Chondrocyte (in vitro differentiated cells): Measurements from ENCODE around the gene SPEM2. TPM values are rescaled to one million over a fixed set of nuclear protein-coding genes. Genes with fewer than 3 reads are reported as not detected.

Source experiments
- DNase-seq: peaks from one replicate; pipeline ENCODE4 v3.0.0; 2021; ENCODE audit warnings: mixed read lengths, low spot score
- H3K27ac Mint-ChIP-seq: one replicate; pipeline ENCODE4 v1.8.0; 2021; ENCODE audit warnings: mild to moderate bottlenecking, moderate library complexity, mixed read lengths; ENCODE audit not compliant: unreplicated experiment
- H3K27me3 Mint-ChIP-seq: 2 replicates; pipeline ENCODE4 v1.8.0; 2021; ENCODE audit warnings: low read depth, mixed read lengths
- H3K36me3 Mint-ChIP-seq: 2 replicates; pipeline ENCODE4 v1.8.0; 2021; ENCODE audit warnings: low read depth, mixed read lengths
- H3K4me1 Mint-ChIP-seq: 2 replicates; pipeline ENCODE4 v1.8.0; 2021; ENCODE audit warnings: low read depth, mild to moderate bottlenecking, mixed read lengths
- H3K4me3 Mint-ChIP-seq: one replicate; pipeline ENCODE4 v1.8.0; 2021; ENCODE audit warnings: mild to moderate bottlenecking, moderate library complexity, mixed read lengths; ENCODE audit not compliant: unreplicated experiment
- H3K9me3 Mint-ChIP-seq: 2 replicates; pipeline ENCODE4 v1.8.0; 2021; ENCODE audit warnings: low read depth, mixed read lengths
- total RNA-seq: library from RNA; stranded (reverse); gene quantifications from 3 replicates; pipeline ENCODE4 v1.2.1, GENCODE V29; 2021
- TF ChIP-seq, protein P1 (sequence below): fragments of 200-600 bp; sonication (generic); IDR thresholded peaks from 2 replicates; pipeline ENCODE4 v1.5.0; 2021; ENCODE audit warnings: antibody characterized with exemption, mild to moderate bottlenecking, moderate library complexity

Gene SPEM2
- total RNA-seq, 1 donor from 2014 or later, result not detected

DNA sequence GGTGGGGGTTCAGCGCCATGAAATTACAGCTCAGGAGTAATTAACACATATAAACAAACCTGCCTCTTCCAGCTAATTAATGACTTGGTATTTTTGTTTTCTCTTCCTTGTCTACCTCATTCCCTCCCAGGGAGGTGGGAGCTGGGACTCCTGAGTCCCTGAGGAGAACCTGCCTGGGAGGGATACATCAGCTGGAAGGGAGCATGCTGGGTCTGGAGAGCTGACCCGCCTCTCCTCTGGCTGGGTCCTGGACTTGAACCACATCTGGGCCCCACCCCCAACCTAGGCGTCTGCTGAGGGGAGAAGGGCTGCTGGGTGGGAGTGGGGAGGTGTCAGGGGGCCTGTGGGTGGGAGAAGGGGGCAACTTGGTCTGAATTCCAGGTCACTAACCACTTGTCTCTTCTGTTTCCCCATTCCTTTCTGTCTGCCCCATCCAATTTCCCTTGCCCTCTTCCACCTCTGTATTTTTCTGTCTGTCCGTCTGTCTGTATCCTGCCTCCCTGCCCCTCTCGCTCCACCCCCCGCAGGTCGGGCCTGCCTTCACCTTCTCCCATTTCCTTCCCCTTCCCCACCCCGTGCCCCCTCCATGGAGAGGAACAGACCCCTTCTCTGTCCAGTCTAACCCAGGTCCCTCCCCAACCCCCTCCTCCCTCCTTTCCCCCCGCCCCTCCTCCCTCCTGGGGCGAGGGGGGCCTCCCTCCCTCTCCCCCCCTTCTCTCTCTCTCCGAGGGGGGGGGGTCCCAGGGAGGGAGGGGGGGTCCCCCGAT lies 17.7 kb upstream of the SPEM2 start, which contains the start of gene NLGN2:
Gene NLGN2 (plus strand): TSS at position 361 of the 767 bp plus-strand sequence. CDS start 411 bp downstream, outside the sequence.
- no peak for DNase-seq
- peak within 1 kb of the TSS; percentile 54 for H3K27ac Mint-ChIP-seq
- no peak within 1 kb of the TSS for H3K4me3 Mint-ChIP-seq
- TF ChIP-seq, protein P1, sequence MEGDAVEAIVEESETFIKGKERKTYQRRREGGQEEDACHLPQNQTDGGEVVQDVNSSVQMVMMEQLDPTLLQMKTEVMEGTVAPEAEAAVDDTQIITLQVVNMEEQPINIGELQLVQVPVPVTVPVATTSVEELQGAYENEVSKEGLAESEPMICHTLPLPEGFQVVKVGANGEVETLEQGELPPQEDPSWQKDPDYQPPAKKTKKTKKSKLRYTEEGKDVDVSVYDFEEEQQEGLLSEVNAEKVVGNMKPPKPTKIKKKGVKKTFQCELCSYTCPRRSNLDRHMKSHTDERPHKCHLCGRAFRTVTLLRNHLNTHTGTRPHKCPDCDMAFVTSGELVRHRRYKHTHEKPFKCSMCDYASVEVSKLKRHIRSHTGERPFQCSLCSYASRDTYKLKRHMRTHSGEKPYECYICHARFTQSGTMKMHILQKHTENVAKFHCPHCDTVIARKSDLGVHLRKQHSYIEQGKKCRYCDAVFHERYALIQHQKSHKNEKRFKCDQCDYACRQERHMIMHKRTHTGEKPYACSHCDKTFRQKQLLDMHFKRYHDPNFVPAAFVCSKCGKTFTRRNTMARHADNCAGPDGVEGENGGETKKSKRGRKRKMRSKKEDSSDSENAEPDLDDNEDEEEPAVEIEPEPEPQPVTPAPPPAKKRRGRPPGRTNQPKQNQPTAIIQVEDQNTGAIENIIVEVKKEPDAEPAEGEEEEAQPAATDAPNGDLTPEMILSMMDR, result no peak
- H3K4me1 Mint-ChIP-seq, result peaks cover 24% of the 10 kb centered on the region
- H3K9me3 Mint-ChIP-seq, result no peaks in the 10 kb centered on the region
- H3K27me3 Mint-ChIP-seq, result no peaks in the 10 kb centered on the region
- peaks cover 21% of the 10 kb centered on the region for H3K36me3 Mint-ChIP-seq

DNA sequence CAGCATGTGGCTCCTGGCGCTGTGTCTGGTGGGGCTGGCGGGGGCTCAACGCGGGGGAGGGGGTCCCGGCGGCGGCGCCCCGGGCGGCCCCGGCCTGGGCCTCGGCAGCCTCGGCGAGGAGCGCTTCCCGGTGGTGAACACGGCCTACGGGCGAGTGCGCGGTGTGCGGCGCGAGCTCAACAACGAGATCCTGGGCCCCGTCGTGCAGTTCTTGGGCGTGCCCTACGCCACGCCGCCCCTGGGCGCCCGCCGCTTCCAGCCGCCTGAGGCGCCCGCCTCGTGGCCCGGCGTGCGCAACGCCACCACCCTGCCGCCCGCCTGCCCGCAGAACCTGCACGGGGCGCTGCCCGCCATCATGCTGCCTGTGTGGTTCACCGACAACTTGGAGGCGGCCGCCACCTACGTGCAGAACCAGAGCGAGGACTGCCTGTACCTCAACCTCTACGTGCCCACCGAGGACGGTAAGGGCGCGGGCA lies 17.1 kb upstream of the SPEM2 start:
- Mint-ChIP-seq H3K27ac (no peak overlapping the region), H3K4me1 (peaks cover 17% of the 10 kb centered on the region), H3K4me3 (no peak overlapping the region), H3K36me3 (peaks cover 23% of the 10 kb centered on the region), H3K9me3 (no peaks in the 10 kb centered on the region), H3K27me3 (no peaks in the 10 kb centered on the region)
- TF ChIP-seq, protein P1, result no peak
- no peak for DNase-seq

DNA sequence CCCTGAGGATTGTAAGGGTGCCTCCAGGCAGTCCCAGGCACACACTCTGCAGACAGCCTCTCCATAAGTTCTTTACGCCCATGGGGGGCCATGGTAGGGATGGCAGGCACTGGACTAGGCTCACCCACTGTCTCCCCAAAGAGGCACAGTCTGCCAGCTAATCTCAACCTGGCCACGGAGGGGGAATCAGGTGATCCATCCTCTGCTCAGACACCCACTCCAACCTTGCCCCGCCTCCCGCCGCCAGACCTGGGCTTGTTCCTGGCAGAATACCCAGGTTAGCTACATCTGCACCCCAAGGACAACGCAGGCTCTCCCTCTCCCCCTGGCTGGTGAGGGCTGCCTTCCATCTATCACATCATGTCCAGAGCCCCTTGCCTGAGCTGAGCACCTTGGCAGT lies 16.6 kb upstream of the SPEM2 start:
- Mint-ChIP-seq H3K4me3 (no peak overlapping the region), H3K36me3 (peaks cover 23% of the 10 kb centered on the region), H3K27ac (no peak overlapping the region), H3K27me3 (no peaks in the 10 kb centered on the region), H3K9me3 (no peaks in the 10 kb centered on the region), H3K4me1 (peaks cover 17% of the 10 kb centered on the region)
- no peak for DNase-seq
- TF ChIP-seq, protein P1, result no peak

DNA sequence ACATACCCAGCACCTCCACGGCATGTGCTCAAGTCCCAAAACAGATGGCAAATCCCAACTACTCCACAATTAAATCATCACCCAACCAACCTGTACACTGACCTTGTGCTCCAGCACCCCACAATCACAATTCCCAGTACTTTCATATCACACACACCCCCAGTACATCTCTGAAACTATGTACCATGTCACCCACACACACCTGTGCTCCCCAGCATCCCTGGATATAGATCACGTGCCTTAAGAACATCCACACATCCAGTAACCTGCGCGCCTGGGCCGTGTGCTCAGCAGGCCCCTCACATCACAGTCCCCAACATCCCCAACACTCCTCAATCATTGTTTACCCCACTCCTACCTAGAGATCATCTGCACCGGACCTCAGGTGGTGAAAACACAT lies 15.7 kb upstream of the SPEM2 start:
- Mint-ChIP-seq H3K36me3 (peaks cover 23% of the 10 kb centered on the region), H3K9me3 (no peaks in the 10 kb centered on the region), H3K4me1 (peaks cover 17% of the 10 kb centered on the region), H3K27ac (no peak overlapping the region), H3K4me3 (no peak overlapping the region), H3K27me3 (no peaks in the 10 kb centered on the region)
- TF ChIP-seq, protein P1, result no peak
- DNase-seq, result no peak

DNA sequence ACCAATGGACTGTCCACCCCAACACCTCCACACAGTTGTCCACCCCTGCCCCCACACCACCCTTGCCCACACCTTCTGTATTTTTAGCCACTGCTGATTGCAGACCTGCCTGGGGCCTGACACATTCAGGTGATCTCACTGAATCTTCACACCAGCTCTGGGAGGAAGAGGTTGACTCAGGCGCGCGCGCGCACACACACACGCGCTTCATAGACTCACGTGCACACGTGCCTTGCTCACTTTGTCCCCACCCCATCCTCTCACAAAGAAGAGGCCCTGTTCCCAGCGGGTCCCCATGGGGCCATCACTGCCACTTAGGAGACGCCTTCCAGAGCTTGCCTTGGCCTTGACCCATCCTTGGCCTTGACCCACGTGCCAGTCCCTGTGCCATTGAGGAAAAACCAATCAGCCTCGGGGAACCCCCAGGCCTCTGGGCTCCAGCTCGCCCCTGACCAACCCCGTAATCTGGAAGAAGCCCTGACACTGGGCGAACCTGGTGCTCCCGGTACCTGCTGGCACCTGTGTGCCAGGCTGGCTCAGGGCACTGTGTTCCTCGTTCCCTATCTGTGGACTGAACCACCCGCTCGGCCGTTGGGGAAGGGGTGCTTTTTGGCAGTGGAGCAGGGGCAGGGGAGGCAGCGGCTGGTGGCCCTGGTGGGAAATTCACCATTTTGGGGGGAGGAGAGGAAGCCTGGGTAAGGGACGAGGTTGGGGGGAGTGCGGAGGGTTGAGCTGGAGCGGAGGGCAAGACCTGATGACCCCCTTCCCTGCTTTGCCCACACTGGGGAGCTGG lies 14.6 kb upstream of the SPEM2 start:
- peaks cover 28% of the 10 kb centered on the region for H3K36me3 Mint-ChIP-seq
- peak overlapping the region; percentile 6 for H3K27ac Mint-ChIP-seq
- TF ChIP-seq, protein P1, result no peak
- H3K4me1 Mint-ChIP-seq, result peaks cover 13% of the 10 kb centered on the region
- no peak overlapping the region for H3K4me3 Mint-ChIP-seq
- H3K9me3 Mint-ChIP-seq, result no peaks in the 10 kb centered on the region
- DNase-seq, result no peak
- H3K27me3 Mint-ChIP-seq, result no peaks in the 10 kb centered on the region
